Panc1 (cell line): ENCODE results near the gene DENND5B.
"Not testable (repeated sequence)": the region's sequence is repeated elsewhere in the genome, so short reads cannot be mapped to it uniquely, and the experiment has no call there.

Source experiments
- POLR2AphosphoS5 ChIP-seq: IDR thresholded peaks from 2 replicates; pipeline ENCODE4 v1.6.1; 2012; ENCODE audit warnings: mild to moderate bottlenecking, low read depth, low read length, moderate library complexity
- SIN3A ChIP-seq: IDR thresholded peaks from 2 replicates; pipeline ENCODE4 v1.6.1; 2012; ENCODE audit warnings: low read depth, mild to moderate bottlenecking, low read length, moderate library complexity, borderline replicate concordance; ENCODE audit not compliant: insufficient read depth
- TCF7L2 ChIP-seq: IDR thresholded peaks from 2 replicates; pipeline ENCODE4 v1.6.1; 2011; ENCODE audit warnings: mild to moderate bottlenecking, low read depth, low read length, inconsistent platforms
- TF ChIP-seq, protein P1 (sequence below): fragments of 450-650 bp; IDR thresholded peaks from 2 replicates; pipeline ENCODE4 v1.5.1; 2017; ENCODE audit warnings: mild to moderate bottlenecking
- TF ChIP-seq, protein P2 (sequence below), 2 experiments: IDR thresholded peaks; 2 replicates each; pipeline ENCODE4 v1.6.1; 2011 to 2012; ENCODE audit warnings: low read depth in 2 of 2, control low read depth in 1 of 2, low read length in 1 of 2, mild to moderate bottlenecking in 1 of 2, moderate library complexity in 1 of 2; ENCODE audit not compliant: insufficient read depth in 1 of 2

- TF ChIP-seq, protein P1, sequence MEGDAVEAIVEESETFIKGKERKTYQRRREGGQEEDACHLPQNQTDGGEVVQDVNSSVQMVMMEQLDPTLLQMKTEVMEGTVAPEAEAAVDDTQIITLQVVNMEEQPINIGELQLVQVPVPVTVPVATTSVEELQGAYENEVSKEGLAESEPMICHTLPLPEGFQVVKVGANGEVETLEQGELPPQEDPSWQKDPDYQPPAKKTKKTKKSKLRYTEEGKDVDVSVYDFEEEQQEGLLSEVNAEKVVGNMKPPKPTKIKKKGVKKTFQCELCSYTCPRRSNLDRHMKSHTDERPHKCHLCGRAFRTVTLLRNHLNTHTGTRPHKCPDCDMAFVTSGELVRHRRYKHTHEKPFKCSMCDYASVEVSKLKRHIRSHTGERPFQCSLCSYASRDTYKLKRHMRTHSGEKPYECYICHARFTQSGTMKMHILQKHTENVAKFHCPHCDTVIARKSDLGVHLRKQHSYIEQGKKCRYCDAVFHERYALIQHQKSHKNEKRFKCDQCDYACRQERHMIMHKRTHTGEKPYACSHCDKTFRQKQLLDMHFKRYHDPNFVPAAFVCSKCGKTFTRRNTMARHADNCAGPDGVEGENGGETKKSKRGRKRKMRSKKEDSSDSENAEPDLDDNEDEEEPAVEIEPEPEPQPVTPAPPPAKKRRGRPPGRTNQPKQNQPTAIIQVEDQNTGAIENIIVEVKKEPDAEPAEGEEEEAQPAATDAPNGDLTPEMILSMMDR, result not testable (repeated sequence)
- TF ChIP-seq POLR2AphosphoS5, SIN3A, TCF7L2: not testable (repeated sequence)
- TF ChIP-seq, protein P2, sequence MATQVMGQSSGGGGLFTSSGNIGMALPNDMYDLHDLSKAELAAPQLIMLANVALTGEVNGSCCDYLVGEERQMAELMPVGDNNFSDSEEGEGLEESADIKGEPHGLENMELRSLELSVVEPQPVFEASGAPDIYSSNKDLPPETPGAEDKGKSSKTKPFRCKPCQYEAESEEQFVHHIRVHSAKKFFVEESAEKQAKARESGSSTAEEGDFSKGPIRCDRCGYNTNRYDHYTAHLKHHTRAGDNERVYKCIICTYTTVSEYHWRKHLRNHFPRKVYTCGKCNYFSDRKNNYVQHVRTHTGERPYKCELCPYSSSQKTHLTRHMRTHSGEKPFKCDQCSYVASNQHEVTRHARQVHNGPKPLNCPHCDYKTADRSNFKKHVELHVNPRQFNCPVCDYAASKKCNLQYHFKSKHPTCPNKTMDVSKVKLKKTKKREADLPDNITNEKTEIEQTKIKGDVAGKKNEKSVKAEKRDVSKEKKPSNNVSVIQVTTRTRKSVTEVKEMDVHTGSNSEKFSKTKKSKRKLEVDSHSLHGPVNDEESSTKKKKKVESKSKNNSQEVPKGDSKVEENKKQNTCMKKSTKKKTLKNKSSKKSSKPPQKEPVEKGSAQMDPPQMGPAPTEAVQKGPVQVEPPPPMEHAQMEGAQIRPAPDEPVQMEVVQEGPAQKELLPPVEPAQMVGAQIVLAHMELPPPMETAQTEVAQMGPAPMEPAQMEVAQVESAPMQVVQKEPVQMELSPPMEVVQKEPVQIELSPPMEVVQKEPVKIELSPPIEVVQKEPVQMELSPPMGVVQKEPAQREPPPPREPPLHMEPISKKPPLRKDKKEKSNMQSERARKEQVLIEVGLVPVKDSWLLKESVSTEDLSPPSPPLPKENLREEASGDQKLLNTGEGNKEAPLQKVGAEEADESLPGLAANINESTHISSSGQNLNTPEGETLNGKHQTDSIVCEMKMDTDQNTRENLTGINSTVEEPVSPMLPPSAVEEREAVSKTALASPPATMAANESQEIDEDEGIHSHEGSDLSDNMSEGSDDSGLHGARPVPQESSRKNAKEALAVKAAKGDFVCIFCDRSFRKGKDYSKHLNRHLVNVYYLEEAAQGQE (IDR thresholded peaks at IDR 0.05; ENCODE audit: insufficient read depth in 1 of 2, low read depth in 2 of 2, low read length in 1 of 2), result not testable (repeated sequence)
Observed at GRCh38 chr12:31550590-31550989, 40.3 kb downstream of the DENND5B start.
